ENCODE measurements around the gene MMP10.

DNA sequence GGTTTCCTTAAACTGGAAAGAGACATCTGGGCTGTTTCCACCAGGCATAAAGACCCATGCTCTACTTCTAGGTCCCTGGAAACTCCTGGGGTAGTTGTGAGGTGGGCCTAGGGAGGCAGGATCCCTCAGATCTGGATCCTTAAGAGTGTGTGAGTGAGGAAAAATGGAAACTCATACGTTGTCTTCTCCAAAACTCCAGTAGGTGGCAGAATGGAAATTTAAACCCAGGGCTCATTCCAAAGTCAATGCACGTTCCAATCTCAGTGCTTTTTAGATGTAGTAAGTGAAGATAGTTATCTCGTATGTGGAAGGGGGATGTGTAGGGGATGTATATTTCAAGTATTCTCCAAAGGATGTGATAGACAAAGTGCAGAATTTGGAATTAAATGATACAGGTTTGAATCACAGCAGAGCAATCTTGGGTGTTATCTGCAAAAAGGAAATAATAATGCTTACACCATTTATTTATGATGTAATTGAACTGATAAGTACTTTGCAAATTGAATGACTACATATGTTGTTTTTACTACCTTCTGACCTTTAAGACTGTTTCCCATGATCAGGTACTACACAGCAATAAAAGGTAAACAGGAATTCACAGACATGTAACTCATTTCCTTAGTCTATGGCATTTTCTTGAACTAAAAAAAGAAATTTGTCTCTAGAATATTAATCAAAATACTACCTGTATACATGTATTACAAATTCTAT is 30.7 kb upstream of the MMP10 start:
- TF ChIP-seq TCF4 (CRISPR knock-in tag; IDR thresholded peaks at IDR 0.05; ENCODE audit: borderline replicate concordance) (no peak), ZFP30 (CRISPR knock-in tag; IDR thresholded peaks at IDR 0.05) (no peak), ESRRG (CRISPR knock-in tag; IDR thresholded peaks at IDR 0.05) (no peak), OSR1 (CRISPR knock-in tag; IDR thresholded peaks at IDR 0.05) (no peak), TOX (CRISPR knock-in tag; IDR thresholded peaks at IDR 0.05; ENCODE audit: borderline replicate concordance) (no peak), PPARA (CRISPR knock-in tag; IDR thresholded peaks at IDR 0.05; ENCODE audit: borderline replicate concordance) (no peak)
